Activated naive CD8-positive, alpha-beta T cell treated with anti-CD3 and anti-CD28 coated beads, Interleukin-2, amount 10 ng/mL, durations not matched to agents 7 days and 5 days (primary cell): ENCODE data around the gene NAALADL2. TPM values are rescaled to one million over a fixed set of nuclear protein-coding genes. Genes with fewer than 3 reads are reported as not detected.

ENCODE experiments used
- ATAC-seq: fragments of 150-1000 bp; cut with Tn5 transposase; one replicate; pipeline ENCODE4 v1.10.0; 2021; ENCODE audit warnings: low read depth, moderate library complexity
- POLR2A ChIA-PET: fragments of 350-600 bp; sonication (Branson Sonifier 250); formaldehyde crosslinking; loops from one replicate; lab custom pipeline; 2021; ENCODE audit warnings: antibody characterized with exemption; lab: Charles Lee
- DNase-seq: peaks from one replicate; pipeline ENCODE4 v3.0.0; 2021
- H3K27ac Mint-ChIP-seq: one replicate; pipeline ENCODE4 v1.8.0; 2022; ENCODE audit warnings: mild to moderate bottlenecking, mixed read lengths
- H3K27me3 Mint-ChIP-seq: one replicate; pipeline ENCODE4 v1.8.0; 2022; ENCODE audit warnings: mild to moderate bottlenecking, moderate library complexity, mixed read lengths
- H3K36me3 Mint-ChIP-seq: one replicate; pipeline ENCODE4 v1.8.0; 2021; ENCODE audit warnings: mild to moderate bottlenecking, mixed read lengths
- H3K4me1 Mint-ChIP-seq: one replicate; pipeline ENCODE4 v1.8.0; 2021; ENCODE audit warnings: mixed read lengths
- H3K4me3 Mint-ChIP-seq: one replicate; pipeline ENCODE4 v1.8.0; 2022; ENCODE audit warnings: mild to moderate bottlenecking, moderate library complexity, mixed read lengths
- H3K9me3 Mint-ChIP-seq: one replicate; pipeline ENCODE4 v1.8.0; 2021; ENCODE audit warnings: mixed read lengths
- total RNA-seq, 2 experiments: library from RNA; stranded (reverse); gene quantifications; one replicate each; pipeline ENCODE4 v1.2.3, GENCODE V29; 2021

NAALADL2 gene
- total RNA-seq, 2 experiments from 2014 or later: not detected

DNA sequence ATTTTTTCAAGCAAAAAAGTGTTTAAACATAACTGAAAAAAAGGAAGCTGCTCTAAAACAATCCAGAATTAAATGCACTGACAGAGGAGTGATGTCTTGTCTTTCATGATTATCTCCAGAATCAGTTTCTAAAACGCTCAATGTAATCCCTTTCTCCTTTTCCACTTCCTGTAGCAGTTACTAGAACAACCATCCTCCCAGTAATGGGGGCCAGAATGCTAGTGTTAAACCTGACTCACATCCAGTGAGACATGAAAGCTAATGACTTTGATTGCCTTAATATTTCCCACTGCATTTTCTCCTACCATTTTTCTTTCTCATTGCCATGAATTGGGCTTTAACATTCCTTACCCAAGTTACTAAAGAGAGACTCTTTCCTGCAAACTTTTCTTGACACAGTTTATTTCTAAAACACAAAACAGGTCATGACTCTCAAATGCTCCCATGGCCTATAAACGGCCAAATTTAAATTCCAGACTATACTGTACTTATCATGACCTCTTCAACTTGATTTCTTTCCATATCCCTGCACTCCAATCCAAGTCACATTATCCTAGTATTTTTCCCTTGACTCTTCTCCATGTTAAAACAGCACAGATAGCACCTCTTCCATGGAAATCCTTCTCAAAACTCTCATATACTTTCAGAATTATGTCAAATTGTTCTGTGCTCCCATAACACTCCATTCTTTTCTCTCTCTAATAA is 341.4 kb downstream of the NAALADL2 start:
- Mint-ChIP-seq H3K36me3 (no peaks in the 10 kb centered on the region), H3K27me3 (no peaks in the 10 kb centered on the region), H3K9me3 (peaks cover 2% of the 10 kb centered on the region), H3K4me3 (no peak overlapping the region), H3K4me1 (no peaks in the 10 kb centered on the region), H3K27ac (no peak overlapping the region)
- ATAC-seq (no peak), DNase-seq (no peak)
- POLR2A ChIA-PET: no interaction called here

DNA sequence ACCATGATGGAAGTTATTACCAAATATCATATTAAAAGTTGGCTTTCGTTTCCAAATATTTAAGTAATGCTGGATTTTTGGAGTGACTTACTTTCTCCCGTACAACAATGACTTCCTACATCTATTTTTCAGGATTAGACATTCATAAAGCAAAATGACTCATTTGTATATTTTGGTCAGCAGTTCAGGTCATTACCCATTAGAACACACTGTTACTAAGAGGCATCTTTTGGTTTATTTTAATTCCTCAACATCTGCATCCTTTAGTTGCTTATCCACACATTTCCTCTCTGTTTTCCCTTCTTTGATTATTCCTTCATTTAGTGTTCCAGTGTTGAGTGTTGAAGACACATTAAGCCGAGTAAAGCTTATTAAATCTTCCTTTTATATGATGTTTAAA is 348.2 kb downstream of the NAALADL2 start:
- Mint-ChIP-seq H3K36me3 (no peaks in the 10 kb centered on the region), H3K27me3 (no peaks in the 10 kb centered on the region), H3K4me3 (no peak overlapping the region), H3K9me3 (peaks cover 1% of the 10 kb centered on the region), H3K4me1 (no peaks in the 10 kb centered on the region), H3K27ac (no peak overlapping the region)
- POLR2A ChIA-PET: no interaction called here
- ATAC-seq: no peak
- no peak for DNase-seq

DNA sequence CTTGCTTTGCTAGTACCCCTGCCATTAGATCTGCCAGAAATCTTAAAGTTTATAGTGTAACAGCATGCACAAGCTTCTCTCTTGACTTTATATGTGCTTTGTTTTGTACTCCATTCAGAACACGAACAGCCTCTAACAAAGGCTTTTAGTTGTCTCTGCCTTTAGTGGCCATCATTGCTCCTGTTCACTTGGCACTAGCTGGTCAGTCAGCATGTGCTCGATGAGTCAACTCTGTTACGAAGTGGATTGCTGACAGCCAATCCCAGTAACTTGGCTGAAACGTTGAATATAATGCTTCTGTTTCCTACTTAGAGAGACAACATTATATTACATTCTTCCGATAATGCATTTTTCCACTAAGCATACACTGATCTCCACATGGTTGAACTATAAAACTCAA is 349.2 kb downstream of the NAALADL2 start:
- DNase-seq (no peak), ATAC-seq (no peak)
- no peaks in the 10 kb centered on the region for H3K4me1 Mint-ChIP-seq
- no peak overlapping the region for H3K4me3 Mint-ChIP-seq
- H3K27ac Mint-ChIP-seq: no peak overlapping the region
- peaks cover 1% of the 10 kb centered on the region for H3K9me3 Mint-ChIP-seq
- H3K27me3 Mint-ChIP-seq: no peaks in the 10 kb centered on the region
- H3K36me3 Mint-ChIP-seq: no peaks in the 10 kb centered on the region
- POLR2A ChIA-PET: no interaction called here

DNA sequence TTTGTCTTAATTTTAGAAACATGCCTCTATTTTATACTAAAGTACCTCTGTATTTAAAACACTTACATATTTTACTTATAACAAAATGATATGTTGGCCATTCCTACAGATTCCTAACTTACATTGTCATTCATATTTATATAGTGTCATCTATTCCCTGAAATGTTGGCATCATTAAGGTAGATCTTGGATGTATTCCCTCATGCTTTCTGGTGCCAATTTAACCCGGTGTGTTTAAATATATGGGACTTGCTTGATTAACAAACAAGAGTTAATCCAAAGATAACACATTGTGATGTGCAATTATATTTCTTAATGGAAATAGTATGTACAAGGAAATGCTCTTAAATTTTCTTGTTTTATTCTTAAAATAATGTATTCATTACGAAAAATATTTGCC is 352.3 kb downstream of the NAALADL2 start:
- Mint-ChIP-seq H3K4me1 (no peaks in the 10 kb centered on the region), H3K36me3 (no peaks in the 10 kb centered on the region), H3K9me3 (peaks cover 2% of the 10 kb centered on the region), H3K4me3 (no peak overlapping the region), H3K27me3 (no peaks in the 10 kb centered on the region), H3K27ac (no peak overlapping the region)
- POLR2A ChIA-PET: no interaction called here
- DNase-seq: no peak
- no peak for ATAC-seq

DNA sequence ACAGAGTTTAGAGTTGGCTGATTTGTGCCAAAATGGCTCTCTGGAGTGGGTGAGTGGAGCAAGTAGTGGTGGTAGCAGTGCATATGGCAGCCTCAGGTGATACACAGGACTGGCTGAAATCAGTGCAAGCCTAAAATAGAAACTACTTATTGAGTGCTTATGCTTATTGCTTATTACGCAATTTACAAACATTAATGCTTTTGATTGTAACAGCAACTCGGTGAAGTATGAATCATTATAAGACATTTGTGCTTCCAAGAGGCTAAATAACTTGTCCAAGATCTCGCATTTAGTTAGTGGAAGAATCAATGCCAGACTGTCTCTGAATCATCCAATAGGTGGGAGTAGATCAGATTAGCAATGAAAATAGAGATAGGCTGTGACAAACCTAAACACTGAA is 353.8 kb downstream of the NAALADL2 start:
- no peak for ATAC-seq
- Mint-ChIP-seq H3K27ac (no peak overlapping the region), H3K36me3 (no peaks in the 10 kb centered on the region), H3K4me1 (no peaks in the 10 kb centered on the region), H3K27me3 (no peaks in the 10 kb centered on the region), H3K4me3 (no peak overlapping the region), H3K9me3 (peaks cover 2% of the 10 kb centered on the region)
- DNase-seq: no peak
- POLR2A ChIA-PET: no interaction called here

DNA sequence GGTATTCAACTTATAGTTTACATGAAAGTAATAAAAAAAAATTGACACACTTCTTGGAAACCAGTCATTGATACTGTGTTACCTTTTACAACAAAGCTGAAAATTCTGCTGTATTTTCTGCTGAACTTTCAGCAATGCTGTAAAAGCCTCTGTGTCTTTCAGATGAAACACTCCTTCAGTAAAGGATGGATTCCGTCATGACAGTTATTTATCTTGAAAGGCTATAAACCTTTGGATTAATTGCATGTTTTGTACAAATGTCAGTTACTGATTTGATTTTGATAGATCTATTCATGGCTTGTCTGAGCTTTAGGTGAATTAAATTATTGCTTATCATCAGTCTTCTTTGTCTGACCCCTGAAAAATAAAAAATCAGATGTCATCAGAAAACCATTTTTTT is 355.1 kb downstream of the NAALADL2 start:
- H3K36me3 Mint-ChIP-seq: no peaks in the 10 kb centered on the region
- peaks cover 2% of the 10 kb centered on the region for H3K9me3 Mint-ChIP-seq
- H3K4me1 Mint-ChIP-seq: no peaks in the 10 kb centered on the region
- no peaks in the 10 kb centered on the region for H3K27me3 Mint-ChIP-seq
- no peak overlapping the region for H3K27ac Mint-ChIP-seq
- DNase-seq (no peak), ATAC-seq (no peak)
- H3K4me3 Mint-ChIP-seq: no peak overlapping the region
- POLR2A ChIA-PET: no interaction called here

DNA sequence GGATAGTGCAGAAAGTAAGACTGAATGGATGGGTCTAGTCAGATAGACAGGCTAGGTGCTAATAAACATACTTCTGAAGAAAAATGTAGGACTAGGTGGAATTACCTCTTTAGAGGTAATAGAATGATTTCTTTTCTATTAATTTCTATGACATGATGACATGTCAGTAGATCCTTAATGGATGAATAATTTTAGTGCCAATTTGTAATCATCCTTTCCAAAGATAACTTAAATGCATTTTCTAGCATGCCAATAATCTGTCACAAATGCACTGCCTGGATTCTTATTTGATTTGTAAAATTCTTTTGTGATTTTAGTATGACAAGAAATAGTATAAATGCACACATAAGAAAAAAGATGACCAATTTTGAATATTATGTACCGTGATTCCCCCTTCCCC is 356.7 kb downstream of the NAALADL2 start:
- POLR2A ChIA-PET: no interaction called here
- no peak overlapping the region for H3K27ac Mint-ChIP-seq
- H3K4me1 Mint-ChIP-seq: no peaks in the 10 kb centered on the region
- peaks cover 2% of the 10 kb centered on the region for H3K9me3 Mint-ChIP-seq
- ATAC-seq (no peak), DNase-seq (no peak)
- no peaks in the 10 kb centered on the region for H3K27me3 Mint-ChIP-seq
- no peak overlapping the region for H3K4me3 Mint-ChIP-seq
- H3K36me3 Mint-ChIP-seq: no peaks in the 10 kb centered on the region

DNA sequence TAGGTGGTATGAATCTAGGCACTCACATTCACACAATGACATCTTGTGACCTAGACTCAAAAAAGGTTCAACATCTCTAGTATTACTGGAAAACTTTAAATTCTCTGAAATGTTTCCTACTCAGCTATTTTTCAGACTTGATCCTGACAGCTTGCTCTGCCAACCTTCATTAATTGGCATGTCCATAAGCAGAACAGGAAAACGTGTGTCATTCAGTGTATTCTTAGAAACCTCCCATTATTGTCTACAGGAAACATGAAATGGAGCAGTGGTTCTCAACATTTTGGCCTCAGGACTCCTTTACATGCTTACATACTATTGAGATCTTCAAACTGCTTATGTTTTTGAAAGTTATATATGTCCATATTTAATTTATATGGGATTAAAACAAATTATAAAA is 363.2 kb downstream of the NAALADL2 start:
- H3K4me3 Mint-ChIP-seq: no peak overlapping the region
- no peaks in the 10 kb centered on the region for H3K9me3 Mint-ChIP-seq
- no peaks in the 10 kb centered on the region for H3K27me3 Mint-ChIP-seq
- POLR2A ChIA-PET: no interaction called here
- no peaks in the 10 kb centered on the region for H3K4me1 Mint-ChIP-seq
- H3K27ac Mint-ChIP-seq: no peak overlapping the region
- no peaks in the 10 kb centered on the region for H3K36me3 Mint-ChIP-seq
- no peak for DNase-seq
- ATAC-seq: no peak

DNA sequence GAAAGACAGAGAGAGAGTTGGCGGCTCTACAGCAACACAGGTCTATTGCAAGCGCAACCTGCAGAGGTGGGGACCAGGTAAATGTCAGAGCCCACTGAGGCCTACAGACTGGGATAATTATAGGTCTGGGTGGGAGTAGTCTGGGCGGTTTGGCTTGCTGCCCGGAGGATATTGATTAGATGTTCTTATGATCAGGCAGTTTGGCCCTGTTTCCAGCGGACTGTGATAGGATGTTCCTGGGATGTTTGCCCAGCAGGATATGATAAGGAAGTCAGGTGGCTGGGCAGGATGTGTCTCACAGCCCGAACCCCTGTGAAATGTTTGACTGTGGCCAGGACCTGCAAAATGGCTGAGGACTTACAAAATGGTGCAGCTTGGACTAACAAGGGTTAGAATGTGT is 364.9 kb downstream of the NAALADL2 start:
- ATAC-seq (no peak), DNase-seq (no peak)
- no peak overlapping the region for H3K4me3 Mint-ChIP-seq
- H3K9me3 Mint-ChIP-seq: no peaks in the 10 kb centered on the region
- no peaks in the 10 kb centered on the region for H3K4me1 Mint-ChIP-seq
- no peaks in the 10 kb centered on the region for H3K27me3 Mint-ChIP-seq
- H3K36me3 Mint-ChIP-seq: no peaks in the 10 kb centered on the region
- H3K27ac Mint-ChIP-seq: no peak overlapping the region
- POLR2A ChIA-PET: no interaction called here

DNA sequence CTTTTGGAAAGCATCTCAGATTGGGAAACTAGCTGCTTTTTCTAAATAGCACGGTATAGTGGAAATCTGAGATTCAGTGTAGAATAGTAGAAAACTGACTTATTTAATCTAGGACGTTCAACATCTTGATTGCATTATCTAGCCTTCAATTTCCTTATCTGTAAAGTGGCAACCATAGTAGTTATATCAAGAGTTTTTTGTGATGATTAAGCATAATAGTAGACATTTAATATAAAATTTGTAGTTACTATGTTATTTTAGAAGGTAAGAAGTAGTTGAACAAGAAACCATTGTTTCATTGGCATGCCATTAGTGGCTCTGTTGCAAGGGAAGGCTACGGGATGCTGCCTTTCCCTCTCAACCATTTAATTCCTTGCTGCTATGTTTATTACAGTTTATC is 367.3 kb downstream of the NAALADL2 start:
- H3K27me3 Mint-ChIP-seq: no peaks in the 10 kb centered on the region
- no peaks in the 10 kb centered on the region for H3K4me1 Mint-ChIP-seq
- no peak overlapping the region for H3K4me3 Mint-ChIP-seq
- ATAC-seq (no peak), DNase-seq (no peak)
- H3K27ac Mint-ChIP-seq: no peak overlapping the region
- no peaks in the 10 kb centered on the region for H3K9me3 Mint-ChIP-seq
- POLR2A ChIA-PET: no interaction called here
- no peaks in the 10 kb centered on the region for H3K36me3 Mint-ChIP-seq

DNA sequence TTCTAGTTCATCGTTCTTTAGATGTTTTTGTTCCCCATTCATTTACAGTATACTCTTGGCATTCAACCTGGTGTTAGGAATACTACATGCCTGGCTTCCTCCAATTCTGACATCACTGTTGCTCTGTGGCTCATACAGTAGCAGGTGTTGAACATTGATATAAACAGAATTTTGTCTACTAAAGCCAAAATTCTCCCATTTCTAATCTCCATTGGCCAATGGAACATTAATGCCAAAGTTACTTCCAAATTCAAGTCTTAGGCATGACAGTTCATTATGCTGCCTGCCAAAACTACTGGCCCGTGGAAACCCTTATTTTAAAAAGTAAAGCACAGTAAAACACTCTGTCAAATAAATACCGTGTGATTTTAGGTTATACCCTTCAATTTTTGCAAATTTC is 368.0 kb downstream of the NAALADL2 start:
- no peak overlapping the region for H3K4me3 Mint-ChIP-seq
- ATAC-seq (no peak), DNase-seq (no peak)
- no peaks in the 10 kb centered on the region for H3K4me1 Mint-ChIP-seq
- POLR2A ChIA-PET: no interaction called here
- H3K27ac Mint-ChIP-seq: no peak overlapping the region
- no peaks in the 10 kb centered on the region for H3K36me3 Mint-ChIP-seq
- no peaks in the 10 kb centered on the region for H3K27me3 Mint-ChIP-seq
- no peaks in the 10 kb centered on the region for H3K9me3 Mint-ChIP-seq

DNA sequence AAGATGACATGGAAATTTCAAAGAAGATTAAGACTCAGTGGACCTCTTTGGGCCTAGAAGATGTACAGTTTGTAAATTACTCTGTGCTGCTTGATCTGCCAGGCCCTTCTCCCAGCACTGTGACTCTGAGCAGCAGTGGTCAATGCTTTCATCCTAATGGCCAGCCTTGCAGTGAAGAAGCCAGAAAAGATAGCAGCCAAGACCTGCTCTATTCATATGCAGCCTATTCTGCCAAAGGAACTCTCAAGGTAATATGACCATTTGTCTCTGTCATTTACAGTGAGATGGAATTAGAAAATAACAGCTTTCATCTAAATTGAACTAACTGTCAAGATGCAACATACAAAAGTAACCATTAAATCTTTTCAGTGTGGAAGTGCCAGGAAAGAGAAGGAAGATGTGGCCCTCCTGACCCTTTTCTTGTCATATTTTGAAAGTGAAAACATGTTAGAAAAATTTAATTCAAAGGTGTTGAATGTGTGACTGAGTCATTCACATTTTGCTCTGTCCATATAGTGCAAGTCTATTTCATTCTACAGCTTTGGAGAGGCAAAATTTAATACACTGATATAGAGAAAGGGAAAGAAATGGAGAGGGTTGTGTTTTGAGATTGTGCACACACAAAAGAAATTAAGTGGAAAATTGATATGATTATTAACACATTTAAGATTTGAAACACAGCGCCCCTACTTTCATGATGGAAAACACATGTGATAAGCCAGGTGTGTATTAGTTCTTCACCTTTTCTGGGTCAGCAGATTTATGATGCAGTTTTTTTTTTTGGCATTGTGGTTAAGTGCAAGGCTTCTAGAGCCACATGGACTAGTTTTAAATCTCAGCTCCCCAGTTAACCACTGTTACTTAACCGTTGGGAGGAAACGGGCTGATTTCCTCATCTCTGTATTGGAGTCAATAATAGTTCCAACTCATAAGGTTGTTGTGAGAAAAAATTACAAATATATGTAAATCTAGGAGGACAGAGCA is 375.1 kb downstream of the NAALADL2 start:
- Mint-ChIP-seq H3K36me3 (no peaks in the 10 kb centered on the region), H3K27ac (no peak overlapping the region), H3K27me3 (no peaks in the 10 kb centered on the region), H3K4me1 (no peaks in the 10 kb centered on the region), H3K4me3 (no peak overlapping the region), H3K9me3 (no peaks in the 10 kb centered on the region)
- DNase-seq (no peak), ATAC-seq (no peak)
- POLR2A ChIA-PET: no interaction called here

DNA sequence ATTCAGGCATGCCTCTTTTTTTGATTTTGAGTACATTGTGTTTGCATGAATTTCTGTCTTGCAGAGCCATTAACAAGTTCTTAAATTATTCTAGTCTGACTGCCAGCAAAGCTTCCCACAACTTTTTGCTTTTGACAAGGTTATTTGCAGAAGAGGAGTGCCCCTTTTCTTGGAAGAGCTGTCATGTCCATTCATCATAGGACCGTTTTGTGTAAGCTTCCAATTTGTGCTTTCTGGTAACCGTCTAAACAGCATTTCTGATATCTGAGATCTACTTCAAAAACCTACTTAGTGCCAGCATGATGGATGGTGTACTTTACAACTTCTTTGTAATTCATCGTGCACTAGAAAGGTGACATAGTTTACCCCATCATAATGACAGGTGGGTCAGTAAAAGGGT is 379.7 kb downstream of the NAALADL2 start:
- Mint-ChIP-seq H3K9me3 (no peaks in the 10 kb centered on the region), H3K4me3 (no peak overlapping the region), H3K36me3 (no peaks in the 10 kb centered on the region), H3K4me1 (no peaks in the 10 kb centered on the region), H3K27ac (no peak overlapping the region), H3K27me3 (no peaks in the 10 kb centered on the region)
- DNase-seq (no peak), ATAC-seq (no peak)
- POLR2A ChIA-PET: no interaction called here

DNA sequence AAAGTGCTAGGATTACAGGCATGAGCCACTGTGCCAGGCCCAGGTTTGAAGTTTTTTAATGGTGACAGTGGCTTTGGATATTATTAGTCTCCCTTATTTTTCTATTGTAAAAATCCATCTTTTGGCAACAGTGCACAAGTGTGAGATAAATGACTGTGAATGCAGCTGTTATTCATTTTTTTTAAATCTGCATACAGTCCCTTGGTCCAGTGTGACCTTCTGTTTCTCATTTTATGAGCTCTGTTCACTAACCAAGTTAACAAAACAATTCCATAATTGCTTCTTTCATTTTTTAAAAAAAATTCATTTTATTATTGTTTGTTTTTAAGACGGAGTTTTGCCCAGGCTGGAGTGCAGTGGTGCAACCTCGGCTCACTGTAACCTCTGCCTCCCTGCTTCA is 381.8 kb downstream of the NAALADL2 start:
- Mint-ChIP-seq H3K27me3 (no peaks in the 10 kb centered on the region), H3K4me1 (no peaks in the 10 kb centered on the region), H3K27ac (no peak overlapping the region), H3K36me3 (no peaks in the 10 kb centered on the region), H3K4me3 (no peak overlapping the region), H3K9me3 (no peaks in the 10 kb centered on the region)
- POLR2A ChIA-PET: no interaction called here
- no peak for ATAC-seq
- no peak for DNase-seq
